NOMO-1 treated with DMSO at 0.1 percent for 48 hours (cell line): Measurements from ENCODE around the gene ZNF45.
"Not testable (repeated sequence)": the region's sequence is repeated elsewhere in the genome, so short reads cannot be mapped to it uniquely, and the experiment has no call there.

Experiments
- DNase-seq: peaks from one replicate; lab custom pipeline; 2025; ENCODE audit not compliant: unreplicated experiment; lab: John Stamatoyannopoulos, UW

The ZNF45 gene

DNA sequence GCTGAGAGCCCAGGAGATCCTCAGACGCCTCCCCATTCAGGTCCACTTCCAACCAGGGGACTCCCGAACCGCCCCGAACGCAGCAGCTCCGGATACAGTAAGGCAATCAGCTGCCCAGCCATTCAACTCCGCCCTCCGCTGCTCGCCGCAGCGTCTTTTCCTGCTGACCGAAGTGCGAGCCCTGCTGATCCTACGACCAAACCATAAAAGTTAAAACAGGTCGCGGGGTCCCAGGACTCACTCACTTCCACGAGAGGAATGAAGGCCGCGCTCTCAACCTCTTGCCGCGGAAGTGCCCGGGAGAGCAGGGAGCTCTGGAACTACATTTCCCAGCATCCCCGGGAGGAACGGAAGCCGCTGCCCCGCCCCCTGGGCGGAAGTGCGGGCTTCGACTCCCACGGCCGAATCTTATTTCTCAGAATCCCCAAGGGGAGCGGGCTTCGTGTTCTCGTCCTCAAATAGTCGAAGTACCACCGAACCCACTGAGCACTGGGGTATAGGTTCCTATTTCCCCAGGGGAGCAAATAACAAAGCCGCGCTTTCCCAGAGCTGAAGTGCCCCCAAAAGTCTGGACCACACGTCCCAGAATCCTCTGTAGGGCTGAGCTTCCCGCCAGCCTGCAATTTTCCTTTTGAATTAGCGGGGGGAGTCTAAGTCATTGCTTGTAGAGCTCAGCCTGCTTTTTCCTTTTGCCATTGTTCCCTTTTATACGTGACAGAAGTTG is at the start of gene ZNF45:
Gene ZNF45 (minus strand): TSS at position 298 of the 724 bp plus-strand sequence. CDS start 13,097 bp downstream, outside the sequence.
- DNase-seq: peak; percentile 86

GRCh38 chr19:43984687-43985000 is 49.6 kb upstream of the ZNF45 start:
- DNase-seq: no peak

GRCh38 chr19:43983912-43984686 is 49.0 kb upstream of the ZNF45 start, which contains the start of gene ZNF155:
Gene ZNF155, plus strand, starts transcription at chr19:43984188. Its CDS starts 4,356 bp downstream, at chr19:43988544.
- peak; percentile 78 for DNase-seq

- DNase-seq: no peak
Observed at GRCh38 chr19:43983544-43983911, 48.4 kb upstream of the ZNF45 start.

DNA sequence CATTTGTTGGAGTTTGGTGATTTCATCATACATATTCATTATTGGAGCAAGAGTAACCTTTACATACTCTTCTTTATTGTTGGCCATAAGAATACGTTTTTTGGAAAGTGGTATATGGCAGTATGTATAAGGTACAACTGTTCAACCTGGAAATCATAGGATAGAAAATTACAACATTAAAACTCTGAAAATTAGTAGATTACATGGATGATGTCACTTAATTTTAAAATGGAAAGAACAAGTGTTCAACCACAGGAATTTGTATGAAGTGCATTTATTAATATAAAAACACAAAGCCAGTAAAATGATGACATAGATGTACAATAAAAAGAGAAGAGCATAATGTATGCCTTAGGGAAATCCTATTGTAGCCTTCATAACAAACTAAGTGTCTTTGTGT is 41.6 kb upstream of the ZNF45 start:
- no peak for DNase-seq

GRCh38 chr19:43966079-43966694 is 31.1 kb upstream of the ZNF45 start:
- DNase-seq: no peak

DNA sequence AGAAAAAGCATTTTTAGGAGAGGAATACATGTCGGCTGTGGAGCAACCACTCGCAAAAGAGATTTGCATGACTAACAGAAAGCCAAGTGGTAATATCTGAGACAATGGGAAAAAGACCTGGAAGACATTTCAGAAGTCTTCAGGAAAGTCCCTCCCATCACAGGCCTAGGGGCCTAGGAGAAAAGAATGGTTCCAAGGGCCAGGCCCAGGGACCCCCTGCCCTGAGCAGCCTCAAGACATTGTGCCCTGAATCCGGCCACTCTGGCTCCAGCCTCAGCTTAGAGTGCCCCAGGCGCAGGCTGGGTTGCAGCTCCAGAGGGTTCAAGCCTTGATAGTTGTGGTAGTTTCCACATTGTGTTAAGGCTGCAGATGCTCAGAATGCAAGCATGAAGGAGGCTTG is 25.3 kb upstream of the ZNF45 start:
- DNase-seq: no peak

DNA sequence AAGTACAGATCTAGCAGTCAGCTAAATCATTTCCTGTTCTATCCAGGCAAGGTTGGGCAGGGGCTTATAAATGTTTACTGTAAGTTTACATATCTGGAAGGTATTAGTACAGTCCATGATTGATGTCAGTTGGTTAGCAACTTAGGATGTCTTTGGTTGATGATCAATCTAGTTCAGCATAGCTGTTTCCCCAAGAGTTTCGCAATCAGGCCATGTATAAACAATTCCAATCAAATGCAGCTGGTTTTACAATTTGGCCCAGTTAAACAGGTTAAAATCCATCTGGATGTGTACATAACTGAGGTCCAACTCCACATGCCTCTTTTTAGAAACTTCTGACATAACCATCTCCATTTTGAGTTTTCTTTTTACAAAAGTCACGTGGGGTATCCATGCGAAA is 22.8 kb upstream of the ZNF45 start:
- no peak for DNase-seq

- DNase-seq: peak; percentile 1
Observed at GRCh38 chr19:43956827-43957226, 21.7 kb upstream of the ZNF45 start.

- peak; percentile 93 for DNase-seq
Observed at GRCh38 chr19:43950834-43951645, 16.0 kb upstream of the ZNF45 start, which contains the start of gene ZNF221. Gene ZNF221, plus strand, starts transcription at chr19:43951228. Its CDS starts 11,499 bp downstream, at chr19:43962727.

GRCh38 chr19:43949803-43950202 is 14.7 kb upstream of the ZNF45 start:
- not testable (repeated sequence) for DNase-seq

GRCh38 chr19:43947412-43947811 is 12.3 kb upstream of the ZNF45 start:
- DNase-seq: not testable (repeated sequence)

- DNase-seq: no peak
Observed at GRCh38 chr19:43941209-43941608, 6.1 kb upstream of the ZNF45 start.

GRCh38 chr19:43940719-43941118 is 5.6 kb upstream of the ZNF45 start:
- no peak for DNase-seq

DNA sequence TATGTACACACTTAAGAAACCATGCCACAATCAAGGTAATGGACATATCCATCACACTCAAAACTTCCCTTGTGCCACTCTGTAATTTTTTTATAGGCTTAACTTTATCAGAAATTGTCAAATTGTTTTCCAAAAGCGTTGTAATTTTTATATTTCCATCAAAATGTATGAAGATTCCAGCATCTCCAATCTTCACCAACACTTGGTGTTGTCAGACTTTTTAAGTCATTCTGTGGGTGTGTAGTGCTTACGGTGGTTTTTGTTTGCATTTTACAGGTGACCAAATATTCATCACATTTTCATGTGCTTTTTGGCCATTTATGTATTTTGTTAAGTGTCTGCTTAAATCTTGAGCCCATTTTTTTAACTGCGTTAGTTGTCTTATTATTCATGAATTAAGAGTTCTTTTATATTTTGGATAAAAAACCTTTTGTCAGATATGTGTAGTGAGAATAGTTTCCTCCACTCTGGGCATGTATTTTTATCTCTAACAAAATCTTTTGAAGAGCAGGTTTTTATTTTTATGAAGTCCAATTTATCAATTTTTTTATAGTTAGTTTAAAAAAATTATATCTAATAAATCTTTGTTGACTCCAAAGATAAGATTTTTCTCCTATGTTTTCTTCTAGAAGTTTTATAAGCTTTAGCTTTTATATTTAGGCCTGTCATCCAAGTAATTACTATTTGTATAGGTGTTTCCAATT is 4.6 kb upstream of the ZNF45 start:
- no peak for DNase-seq

- no peak for DNase-seq
Observed at GRCh38 chr19:43936188-43936587, 1.1 kb upstream of the ZNF45 start.

GRCh38 chr19:43934055-43934984 is 762 bp downstream of the ZNF45 start:
- DNase-seq: no peak

- DNase-seq: no peak
Observed at GRCh38 chr19:43928820-43929219, 6.3 kb downstream of the ZNF45 start.

DNA sequence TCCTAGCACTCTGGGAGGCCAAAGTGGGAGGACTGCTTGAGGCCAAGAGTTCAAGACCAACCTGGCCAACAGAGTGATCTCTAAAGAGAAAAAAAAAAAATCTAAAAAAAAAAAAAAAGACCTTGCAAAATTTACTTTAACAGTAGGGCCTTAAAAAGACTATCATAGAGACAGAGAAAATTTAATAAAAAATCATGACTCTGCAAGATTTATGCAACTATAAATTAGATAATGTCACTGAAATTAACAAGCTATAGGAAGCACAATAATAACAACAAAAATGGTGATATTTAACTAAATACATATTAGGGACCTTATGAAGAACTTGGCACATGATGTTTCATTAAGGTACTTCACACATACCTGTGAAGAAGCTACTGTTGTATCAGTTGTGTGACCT is 11.2 kb downstream of the ZNF45 start:
- DNase-seq: no peak
